NCI-H446 treated with DMSO at 0.1 percent for 48 hours (cell line): ENCODE data around the gene ZNF445.
"Not testable (repeated sequence)": the region's sequence is repeated elsewhere in the genome, so short reads cannot be mapped to it uniquely, and the experiment has no call there.

Experiments
- DNase-seq: peaks from one replicate; lab custom pipeline; 2025; lab: John Stamatoyannopoulos, UW

ZNF445 gene

GRCh38 chr3:44477312-44478030 is at the start of gene ZNF445:
Gene ZNF445, minus strand, starts transcription at chr3:44477670. Its CDS starts 22,121 bp downstream, at chr3:44455549.
- DNase-seq, result peak; percentile 41

- DNase-seq, result no peak
Observed at GRCh38 chr3:44525060-44525459, 47.6 kb upstream of the ZNF445 start.

- DNase-seq, result no peak
Observed at GRCh38 chr3:44522494-44522933, 45.0 kb upstream of the ZNF445 start.

GRCh38 chr3:44521721-44522120 is 44.3 kb upstream of the ZNF445 start:
- no peak for DNase-seq

GRCh38 chr3:44518782-44519156 is 41.3 kb upstream of the ZNF445 start:
- DNase-seq, result no peak

- DNase-seq, result no peak
Observed at GRCh38 chr3:44516230-44516629, 38.8 kb upstream of the ZNF445 start.

- DNase-seq, result no peak
Observed at GRCh38 chr3:44513513-44513912, 36.0 kb upstream of the ZNF445 start.

- DNase-seq, result no peak
Observed at GRCh38 chr3:44511238-44511566, 33.7 kb upstream of the ZNF445 start.

GRCh38 chr3:44510000-44510368 is 32.5 kb upstream of the ZNF445 start:
- no peak for DNase-seq

- no peak for DNase-seq
Observed at GRCh38 chr3:44509393-44509921, 32.0 kb upstream of the ZNF445 start.

- no peak for DNase-seq
Observed at GRCh38 chr3:44506961-44507360, 29.5 kb upstream of the ZNF445 start.

GRCh38 chr3:44506556-44506955 is 29.1 kb upstream of the ZNF445 start:
- DNase-seq, result no peak

- no peak for DNase-seq
Observed at GRCh38 chr3:44504566-44504965, 27.1 kb upstream of the ZNF445 start.

- not testable (repeated sequence) for DNase-seq
Observed at GRCh38 chr3:44503178-44503577, 25.7 kb upstream of the ZNF445 start.

GRCh38 chr3:44501971-44502370 is 24.5 kb upstream of the ZNF445 start:
- no peak for DNase-seq

GRCh38 chr3:44499899-44500168 is 22.4 kb upstream of the ZNF445 start:
- DNase-seq, result not testable (repeated sequence)

GRCh38 chr3:44499149-44499898 is 21.9 kb upstream of the ZNF445 start:
- DNase-seq, result no peak

GRCh38 chr3:44495636-44496415 is 18.4 kb upstream of the ZNF445 start:
- no peak for DNase-seq

- no peak for DNase-seq
Observed at GRCh38 chr3:44492496-44492895, 15.0 kb upstream of the ZNF445 start.

- no peak for DNase-seq
Observed at GRCh38 chr3:44482721-44483120, 5.3 kb upstream of the ZNF445 start.

- no peak for DNase-seq
Observed at GRCh38 chr3:44478606-44479094, 1.2 kb upstream of the ZNF445 start.

- no peak for DNase-seq
Observed at GRCh38 chr3:44478055-44478468, 592 bp upstream of the ZNF445 start.

GRCh38 chr3:44476963-44477311 is 533 bp downstream of the ZNF445 start:
- DNase-seq, result no peak
